Activated CD4-positive, alpha-beta T cell treated with anti-CD3 and anti-CD28 coated beads, Interleukin-2, amount 50 U/mL, for 1 hour (primary cell): ENCODE results near the gene RAB43.
"Not testable (repeated sequence)": the region's sequence is repeated elsewhere in the genome, so short reads cannot be mapped to it uniquely, and the experiment has no call there.

Experiments used
- DNase-seq: peaks from one replicate; pipeline ENCODE4 v3.0.0-alpha.2; 2020

The RAB43 gene

DNA sequence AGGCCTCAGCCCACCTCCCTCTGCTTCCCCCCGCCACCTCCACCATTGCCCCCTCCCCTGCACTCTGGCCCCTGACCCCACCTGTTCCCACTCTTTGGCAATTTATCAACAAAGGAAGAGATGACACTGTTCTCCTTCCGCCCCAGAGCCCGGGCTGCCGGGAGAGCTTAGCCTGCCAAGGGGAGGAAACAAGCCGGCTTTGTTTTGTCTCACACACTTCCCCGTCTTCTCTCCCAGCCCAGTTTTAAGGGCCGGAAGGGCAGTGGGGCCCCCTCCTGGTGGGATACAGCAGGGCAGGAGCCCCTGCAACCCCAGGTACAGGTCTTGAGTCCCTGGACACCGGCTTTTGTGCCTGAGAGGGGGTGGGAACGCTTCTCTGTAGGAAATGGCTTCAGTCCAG lies 33.7 kb downstream of the RAB43 start:
- DNase-seq = peak; percentile 11

DNA sequence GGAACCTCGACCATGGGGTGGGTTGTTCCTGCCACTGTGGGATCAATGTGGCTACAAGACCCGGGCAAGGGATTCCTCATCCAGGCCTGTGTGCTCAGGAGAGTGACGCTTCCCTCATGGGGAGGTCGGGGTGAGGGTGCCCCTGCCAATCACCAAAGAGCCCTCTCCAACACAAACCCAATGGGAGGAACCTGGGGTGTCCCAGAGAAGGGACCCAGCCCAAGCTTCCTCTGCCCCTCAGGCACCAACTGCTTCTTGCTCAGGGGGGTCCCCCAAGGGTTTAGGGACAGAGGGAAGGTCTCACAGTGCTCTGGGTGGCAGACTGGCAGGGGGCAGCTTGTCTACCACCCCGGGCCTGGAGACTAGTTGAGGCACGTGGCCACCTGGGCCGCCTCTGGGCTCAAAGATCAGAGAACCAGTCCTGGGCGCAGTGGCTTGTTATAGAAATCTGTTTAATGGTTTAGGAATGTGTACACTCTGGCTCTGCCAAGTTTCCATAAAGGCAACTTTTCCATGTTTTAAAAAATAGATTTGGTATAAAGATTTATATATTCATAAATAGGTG lies 34.4 kb downstream of the RAB43 start:
- DNase-seq = no peak

DNA sequence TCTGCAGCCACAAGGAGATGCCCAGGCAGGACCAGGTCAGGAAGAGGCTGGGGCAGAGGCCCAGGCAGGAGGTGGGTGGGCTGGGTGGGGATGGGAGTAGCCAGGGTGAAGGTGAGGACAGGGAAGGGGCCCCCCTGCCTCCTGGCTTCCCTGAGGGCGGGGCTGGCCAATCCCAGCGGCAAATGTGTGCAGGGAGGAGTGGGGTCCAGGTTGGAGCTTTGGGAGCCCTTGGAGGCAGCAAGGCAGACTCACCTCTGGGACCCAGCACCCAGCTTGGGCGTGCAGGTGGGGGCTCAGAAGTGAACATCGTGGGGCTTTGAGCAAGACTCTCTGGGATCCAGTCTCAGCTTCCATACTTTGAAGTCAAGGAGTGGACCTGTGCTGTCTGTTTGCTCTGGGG lies 35.8 kb downstream of the RAB43 start:
- DNase-seq = no peak

DNA sequence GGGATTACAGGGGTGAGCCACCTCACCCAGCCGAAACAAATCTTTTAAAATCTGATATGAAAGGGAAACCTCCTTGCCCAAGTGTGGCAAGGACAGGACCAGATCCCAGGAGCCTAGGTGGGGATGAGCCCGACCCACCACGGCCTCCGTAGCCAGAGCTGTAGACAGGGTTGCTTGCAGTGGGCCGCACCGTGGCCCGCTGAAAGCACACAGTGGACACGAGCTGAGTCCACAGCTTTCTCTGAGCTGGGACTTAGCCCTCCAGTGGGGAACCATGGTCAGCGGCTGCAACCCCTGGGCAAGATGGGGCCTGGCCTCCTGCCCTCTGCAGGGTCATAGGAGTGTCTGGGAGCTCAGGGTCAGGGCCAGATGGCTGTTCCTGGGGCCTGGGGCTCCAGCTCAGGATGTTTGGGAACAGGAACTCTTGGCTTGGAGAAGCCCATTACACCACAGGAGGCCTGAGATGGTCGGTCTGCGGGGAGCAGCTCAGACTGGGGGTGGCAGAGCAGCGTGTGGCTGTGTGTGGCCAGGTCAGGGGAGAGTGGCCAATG lies 36.4 kb downstream of the RAB43 start:
- DNase-seq = no peak

DNA sequence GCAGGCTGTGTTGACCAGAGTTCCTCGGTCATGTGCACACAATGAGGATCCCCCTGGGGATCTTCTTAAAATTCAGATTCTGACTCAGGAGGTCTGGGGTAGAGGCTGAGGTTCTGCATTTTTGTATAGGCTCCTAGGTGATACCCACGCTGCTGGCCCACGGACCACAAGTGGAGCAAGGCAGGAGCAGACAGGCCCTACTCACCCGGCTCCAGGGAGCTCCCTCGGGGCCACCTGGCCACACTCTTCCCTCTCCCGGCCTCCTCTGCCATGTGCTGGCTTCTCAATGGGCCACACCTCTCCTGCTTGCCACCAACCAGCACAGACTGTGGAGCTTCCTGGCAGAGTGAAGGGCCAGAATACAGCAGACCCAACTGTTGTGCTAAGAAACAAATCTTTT lies 37.1 kb downstream of the RAB43 start:
- DNase-seq = no peak

DNA sequence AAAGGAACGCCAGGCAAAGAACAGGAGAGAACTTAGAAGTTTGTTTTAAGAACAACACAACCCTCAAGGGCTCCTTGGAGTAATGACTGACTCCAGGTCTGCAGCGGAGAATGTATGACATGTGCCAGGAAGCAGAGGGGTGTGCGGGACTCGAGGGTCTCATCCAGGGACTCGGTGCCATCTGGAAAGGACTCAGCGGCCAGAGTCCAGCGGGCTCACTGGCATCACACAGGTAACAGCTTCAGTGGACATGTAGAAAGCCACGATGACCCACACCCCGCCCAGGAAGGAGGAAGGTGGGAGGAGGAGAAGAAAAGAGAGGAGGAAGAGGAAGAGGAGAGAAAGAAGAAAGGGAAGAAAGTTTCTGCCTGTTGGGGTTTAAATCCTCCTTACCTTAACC lies 39.6 kb downstream of the RAB43 start:
- DNase-seq = no peak

DNA sequence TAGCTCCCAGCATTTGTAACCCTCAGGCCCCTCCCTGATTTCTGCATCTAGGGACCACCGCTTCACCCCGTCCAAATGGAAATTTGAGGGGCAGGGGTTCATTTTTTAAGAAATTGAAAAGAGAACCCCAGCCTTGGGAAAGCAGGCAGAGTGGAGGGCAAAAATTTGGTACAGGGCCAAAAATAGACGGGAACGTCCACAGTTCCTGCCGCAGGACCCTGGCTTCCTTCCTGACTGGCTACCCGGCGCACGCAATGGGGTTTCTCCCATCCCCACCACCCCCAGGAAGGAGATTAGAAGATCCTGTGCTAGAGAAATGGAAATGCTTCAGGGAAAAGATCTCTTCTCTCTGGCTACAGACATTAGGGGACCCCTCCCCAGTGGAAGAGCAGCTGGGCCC lies 40.1 kb downstream of the RAB43 start:
- DNase-seq = no peak

DNA sequence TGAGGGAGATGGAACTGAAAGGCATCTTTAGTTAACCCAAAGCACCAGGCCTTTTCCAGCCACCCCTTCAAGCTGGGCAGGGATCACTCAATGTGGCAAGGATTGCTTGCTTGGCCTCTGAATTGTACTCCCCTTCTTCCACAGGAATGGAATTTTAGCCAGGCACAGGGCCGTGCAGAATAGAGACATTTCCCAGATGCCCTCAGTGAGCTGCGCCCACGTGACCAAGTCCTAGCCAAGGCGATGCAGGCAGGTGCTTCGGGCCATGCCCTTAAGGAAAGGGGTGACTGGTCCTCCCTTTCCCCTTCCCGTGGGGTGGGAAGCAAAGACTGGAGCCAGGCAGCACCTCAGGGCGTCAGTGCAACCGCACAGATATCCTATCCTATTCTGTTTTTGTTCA lies 43.1 kb downstream of the RAB43 start:
- no peak for DNase-seq

DNA sequence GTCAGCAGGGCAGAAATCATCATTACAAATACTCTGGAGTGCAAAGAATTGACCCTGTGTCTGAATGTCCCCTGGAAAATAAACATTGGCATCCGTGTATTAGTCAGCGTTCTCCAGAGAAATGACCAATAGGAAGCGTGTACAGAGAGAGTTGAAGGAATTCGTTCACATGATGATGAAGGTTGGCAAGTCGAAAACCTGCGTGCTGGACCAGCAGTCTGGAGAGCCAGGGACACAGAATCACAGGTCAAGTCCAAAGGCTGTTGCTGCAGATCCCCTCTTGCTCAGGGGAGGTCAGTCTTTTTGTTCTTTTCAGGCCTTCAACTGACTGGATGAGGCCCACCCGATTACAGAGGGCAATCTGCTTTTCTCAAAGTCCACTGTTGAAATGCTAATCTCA lies 44.4 kb downstream of the RAB43 start:
- no peak for DNase-seq

DNA sequence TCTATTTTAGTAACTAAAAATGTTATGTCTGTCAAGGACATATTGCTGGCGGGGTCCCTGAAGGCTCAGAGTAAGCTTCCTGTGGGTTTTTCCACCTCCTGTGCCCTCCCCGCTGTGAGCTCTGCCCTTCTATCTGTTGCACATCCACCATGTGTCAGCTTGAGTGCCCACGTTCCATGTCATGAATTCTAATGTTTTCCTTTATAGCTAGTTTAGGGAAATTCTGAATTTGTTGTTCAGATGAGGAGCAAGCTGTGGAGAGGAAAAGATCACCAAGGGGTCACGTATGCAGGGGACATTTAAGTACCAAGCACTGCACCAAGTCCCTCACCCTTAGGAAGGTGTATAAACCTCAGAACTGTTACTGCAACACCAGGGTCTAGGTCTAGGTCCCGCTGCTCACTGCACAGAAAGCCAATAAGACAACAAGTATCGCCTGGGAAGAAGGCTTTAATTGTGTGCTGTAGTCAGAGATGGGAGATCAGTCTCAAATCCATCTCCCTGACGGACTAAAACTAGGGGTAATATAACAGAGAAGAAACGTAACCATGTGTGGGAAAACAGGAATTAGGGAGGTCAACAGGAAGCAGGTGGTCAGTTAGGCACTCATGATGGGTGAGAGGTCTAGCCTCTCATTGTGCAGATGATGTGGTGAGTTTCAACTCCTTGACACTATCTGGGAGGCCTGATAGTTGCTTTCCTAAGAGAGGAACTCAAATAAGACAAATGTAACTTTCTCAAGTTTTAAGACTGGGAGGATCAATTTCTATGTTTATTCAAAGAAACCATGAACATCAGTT lies 51.3 kb downstream of the RAB43 start:
- no peak for DNase-seq

DNA sequence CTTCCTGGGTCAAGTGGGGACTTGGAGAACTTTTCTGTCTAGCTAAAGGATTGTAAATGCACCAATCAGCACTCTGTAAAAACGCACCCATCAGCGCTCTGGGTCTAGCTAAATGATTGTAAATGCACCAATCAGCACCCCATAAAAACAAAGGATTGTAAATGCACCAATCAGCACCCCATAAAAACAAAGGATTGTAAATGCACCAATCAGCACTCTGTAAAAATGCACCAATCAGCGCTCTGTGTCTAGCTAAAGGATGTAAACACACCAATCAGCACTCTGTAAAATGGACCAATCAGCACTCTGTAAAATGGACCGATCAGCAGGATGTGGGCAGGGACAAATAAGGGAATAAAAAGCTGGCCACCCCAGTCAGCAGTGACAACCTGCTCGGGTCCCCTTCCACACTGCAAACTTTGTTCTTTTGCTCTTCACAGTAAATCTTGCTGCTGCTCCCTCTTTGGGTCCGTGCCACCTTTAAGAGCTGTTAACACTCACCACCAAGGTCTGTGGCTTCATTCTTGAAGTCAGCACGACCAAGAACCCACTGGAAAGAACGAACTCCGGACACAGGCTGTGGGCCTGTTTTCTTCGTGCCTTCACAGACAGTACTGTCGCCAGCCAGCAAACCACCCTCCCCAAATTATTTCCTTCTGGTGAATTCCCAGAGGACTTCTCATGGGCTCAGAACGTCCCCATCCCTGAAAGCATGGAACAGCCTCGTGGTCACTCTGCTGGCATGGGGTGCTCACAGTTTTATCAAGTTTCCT lies 52.1 kb downstream of the RAB43 start:
- DNase-seq = not testable (repeated sequence)

DNA sequence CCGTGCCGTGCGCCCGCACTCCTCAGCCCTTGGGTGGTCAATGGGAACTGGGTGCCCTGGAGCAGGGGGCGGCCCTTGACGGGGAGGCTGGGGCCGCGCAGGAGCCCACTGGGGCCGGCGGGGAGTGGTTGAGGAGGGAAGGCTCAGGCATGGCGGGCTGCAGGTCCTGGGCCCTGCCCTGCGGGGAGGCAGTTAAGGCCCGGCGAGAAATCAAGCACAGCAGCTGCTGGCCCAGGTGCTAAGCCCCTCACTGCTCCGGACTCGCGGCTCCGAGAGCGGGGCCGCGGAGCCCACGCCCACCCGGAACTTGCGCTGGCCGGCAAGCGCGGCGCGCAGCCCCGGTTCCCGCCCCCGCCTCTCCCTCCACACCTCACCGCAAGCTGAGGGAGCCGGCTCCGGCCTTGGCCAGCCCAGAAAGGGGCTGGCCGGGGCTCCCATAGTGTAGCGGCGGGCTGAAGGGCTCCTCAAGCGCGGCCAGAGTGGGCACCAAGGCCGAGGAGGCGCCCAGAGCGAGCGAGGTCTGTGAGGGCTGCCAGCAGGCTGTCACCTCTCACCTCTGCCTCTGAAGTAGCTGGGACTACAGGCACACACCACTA lies 53.2 kb downstream of the RAB43 start:
- no peak for DNase-seq

DNA sequence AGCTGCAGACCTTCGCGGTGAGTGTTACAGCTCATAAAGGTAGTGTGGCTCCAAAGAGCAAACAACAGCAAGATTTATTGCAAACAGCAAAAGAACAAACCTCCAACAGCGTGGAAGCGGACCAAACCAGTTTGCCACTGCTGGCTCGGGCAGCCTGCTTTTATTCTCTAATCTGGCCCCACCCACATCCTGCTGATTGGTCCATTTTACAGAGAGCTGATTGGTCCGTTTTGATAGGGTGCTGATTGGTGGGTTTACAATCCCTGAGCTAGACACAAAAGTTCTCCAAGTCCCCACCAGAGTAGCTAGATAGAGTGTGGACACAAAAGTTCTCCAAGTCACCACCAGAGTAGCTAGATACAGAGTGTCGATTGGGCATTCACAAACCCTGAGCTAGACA lies 53.9 kb downstream of the RAB43 start:
- not testable (repeated sequence) for DNase-seq

DNA sequence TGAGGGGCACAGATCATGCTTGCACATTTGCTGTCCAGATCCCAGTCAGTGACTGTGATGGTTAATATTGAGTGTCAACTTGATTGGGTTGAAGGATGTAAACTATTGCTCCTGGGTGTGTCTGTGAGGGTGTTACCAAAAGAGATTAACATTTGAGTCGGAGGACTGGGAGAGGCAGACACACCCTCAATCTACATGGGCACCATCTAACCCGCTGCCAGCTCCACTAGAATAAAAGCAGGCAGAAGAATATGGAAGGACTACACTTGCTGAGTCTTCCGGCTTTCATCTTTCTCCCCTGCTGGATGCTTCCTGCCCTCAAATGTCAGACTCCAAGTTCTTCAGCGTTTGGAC lies 55.9 kb downstream of the RAB43 start:
- no peak for DNase-seq

DNA sequence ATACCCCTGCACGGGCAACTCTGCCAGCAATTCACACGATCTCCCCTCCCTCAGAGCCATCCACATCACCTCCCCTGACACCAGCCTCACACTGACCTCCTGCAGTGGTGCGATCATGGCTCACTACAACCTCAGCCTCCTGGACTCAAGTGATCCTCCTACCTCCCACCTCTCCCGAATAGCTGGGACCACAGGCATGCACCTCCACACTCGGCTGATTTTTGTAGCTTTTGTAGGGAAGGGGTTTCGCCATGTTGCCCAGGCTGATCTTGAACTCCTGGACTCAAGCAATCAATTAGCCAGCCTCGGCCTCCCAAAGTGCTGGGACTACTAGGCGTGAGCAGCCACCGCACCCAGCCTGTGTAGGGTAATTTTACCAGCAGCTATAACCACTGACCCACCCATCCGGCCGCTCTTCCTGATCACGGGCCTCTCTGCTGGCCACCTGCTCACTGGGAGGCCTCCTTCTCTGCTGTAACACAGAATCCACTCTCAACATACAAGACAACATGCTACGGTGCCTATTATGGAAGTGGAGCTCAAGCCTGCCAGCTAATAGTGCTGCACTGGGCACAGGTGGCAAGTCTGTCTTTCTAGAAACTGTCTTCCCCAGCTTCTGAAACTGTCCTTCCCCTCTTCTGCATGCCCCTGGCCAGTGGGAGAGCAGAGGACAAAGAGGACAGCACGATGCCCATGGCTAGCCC lies 56.4 kb downstream of the RAB43 start:
- no peak for DNase-seq

DNA sequence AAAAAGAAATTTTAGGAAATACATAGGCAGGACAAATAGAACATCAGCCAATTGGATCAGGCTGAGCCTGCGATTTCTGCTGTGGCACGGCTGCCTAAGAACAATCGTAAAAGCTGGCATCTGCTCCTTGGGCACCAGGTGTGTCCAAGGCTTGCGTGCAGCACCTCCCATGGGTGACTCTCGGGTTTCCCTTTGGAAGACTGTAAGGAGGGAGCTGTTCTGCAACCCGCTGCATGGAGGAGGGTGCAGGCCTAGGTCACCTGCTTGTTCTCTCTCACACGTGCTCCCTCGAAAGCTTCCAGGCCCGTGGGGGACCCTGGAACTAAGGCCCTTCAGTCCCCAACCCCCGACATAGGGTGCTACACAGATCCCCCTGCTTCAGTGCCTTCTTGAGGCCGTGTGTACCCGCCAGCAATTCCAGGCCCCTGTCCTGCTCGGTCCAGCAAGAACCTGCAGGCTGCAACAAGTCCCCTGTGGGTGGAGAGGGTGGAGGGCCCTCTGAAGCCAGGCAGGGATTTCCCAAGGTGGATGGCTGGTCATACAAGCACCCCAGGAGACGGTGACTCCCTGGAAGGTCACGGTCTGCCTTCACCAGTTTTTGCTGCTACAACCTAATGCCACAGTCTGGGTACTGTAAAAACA lies 57.6 kb downstream of the RAB43 start:
- DNase-seq = no peak

DNA sequence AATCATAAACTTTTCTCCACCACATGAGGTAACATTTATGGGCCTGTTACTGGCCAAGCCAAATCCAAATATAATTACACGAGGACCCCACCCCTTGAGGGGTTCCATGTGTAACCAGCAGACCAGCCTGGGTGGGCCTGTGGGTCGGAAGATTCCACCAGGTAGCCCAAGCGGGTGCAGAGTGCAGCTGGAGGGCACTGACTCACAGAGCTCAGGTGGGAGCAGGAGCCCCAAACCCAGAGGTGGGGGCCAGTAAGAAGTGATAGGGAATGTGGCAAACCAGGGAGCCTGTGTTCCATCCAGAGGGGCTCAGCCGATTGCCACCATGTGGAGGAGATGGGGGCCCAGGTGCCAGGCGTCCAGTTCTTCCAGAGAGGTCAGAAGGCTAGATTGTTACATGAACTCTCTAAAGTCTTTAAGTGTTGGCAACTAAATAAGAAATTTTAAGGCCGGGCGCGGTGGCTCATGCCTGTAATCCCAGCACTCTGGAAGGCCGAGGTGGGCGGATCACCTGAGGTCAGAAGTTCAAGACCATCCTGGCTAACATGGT lies 58.4 kb downstream of the RAB43 start:
- DNase-seq = no peak

DNA sequence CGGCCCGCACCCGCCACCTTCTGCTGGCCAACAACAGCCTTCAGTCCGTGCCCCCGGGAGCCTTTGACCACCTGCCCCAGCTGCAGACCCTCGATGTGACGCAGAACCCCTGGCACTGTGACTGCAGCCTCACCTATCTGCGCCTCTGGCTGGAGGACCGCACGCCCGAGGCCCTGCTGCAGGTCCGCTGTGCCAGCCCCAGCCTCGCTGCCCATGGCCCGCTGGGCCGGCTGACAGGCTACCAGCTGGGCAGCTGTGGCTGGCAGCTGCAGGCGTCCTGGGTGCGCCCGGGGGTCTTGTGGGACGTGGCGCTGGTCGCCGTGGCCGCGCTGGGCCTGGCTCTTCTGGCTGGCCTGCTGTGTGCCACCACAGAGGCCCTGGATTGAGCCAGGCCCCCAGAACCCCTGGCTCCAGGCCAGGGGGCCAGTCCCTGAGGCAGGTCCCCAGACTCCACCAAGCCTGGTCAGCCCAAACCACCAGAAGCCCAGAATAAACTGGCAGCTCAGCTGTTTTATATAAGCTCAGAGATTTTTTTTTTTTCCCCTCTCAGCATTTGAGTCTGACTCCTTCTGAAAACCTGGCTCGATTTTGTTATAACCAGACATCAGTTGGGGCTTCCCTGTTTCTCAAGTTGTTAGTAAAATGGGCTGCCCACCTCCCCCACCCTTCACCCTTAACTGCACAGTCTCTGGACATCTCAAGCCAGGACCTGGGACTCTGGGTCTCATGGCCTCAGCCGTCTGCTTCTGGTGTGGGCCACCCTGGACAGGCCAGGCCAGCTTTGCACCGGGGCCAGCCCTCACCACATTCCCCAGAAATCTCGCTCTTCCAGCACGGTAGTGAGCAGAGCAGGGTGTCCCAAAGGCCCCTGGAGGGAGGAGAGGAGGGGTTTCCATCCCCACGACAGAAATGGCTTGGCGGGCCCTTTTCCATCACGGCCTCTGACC lies 59.4 kb downstream of the RAB43 start:
- DNase-seq = no peak

DNA sequence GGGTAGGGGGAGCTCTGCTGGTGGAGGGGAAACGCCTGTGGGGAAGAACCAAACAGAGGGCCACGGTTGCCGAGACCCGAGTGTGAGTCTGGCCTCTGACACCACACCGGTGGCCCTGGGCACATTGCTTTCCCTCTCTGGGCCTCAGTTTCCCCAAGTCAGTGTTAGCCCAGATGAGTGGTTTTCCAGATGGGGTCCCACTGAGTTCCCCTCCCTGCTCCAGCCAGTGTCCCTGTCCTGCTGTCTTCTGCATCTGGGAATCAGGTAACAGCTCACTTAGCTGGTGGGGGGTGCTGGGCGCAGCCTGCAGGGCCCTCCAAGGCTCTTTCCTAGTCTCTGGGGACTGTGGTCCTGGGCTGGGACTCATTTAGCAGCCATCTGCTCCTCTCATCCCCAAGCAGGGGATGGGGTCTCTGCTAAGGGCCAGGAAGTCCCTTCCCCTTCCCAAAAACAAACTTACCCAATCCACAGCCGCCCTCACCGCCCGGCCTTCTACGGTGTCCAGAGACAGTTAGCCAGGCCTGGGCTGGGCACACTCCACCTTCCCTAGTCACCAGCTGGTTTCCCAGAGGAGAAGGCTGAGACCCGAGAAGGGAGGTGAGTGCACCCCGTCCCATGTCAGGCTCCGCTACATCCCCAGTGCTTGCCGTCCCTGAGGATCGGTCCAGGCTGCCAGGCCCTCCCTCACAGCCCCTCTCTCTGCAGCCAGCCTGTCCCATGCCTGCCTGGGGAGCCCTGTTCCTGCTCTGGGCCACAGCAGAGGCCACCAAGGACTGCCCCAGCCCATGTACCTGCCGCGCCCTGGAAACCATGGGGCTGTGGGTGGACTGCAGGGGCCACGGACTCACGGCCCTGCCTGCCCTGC lies 60.3 kb downstream of the RAB43 start:
- no peak for DNase-seq
